ENCODE data around the gene CEMIP.
"Not testable (repeated sequence)": the region's sequence is repeated elsewhere in the genome, so short reads cannot be mapped to it uniquely, and the experiment has no call there.

Gene CEMIP

GRCh38 chr15:80761754-80762153, 17.4 kb upstream of the CEMIP start:
- DNase-seq (ENCODE audit: low read depth) = no peak

- not testable (repeated sequence) for DNase-seq (ENCODE audit: low read depth)
Measured at GRCh38 chr15:80763235-80763634, 15.9 kb upstream of the CEMIP start.

- no peak for DNase-seq (ENCODE audit: low read depth)
Measured at GRCh38 chr15:80764535-80764934, 14.6 kb upstream of the CEMIP start.

GRCh38 chr15:80766275-80766674, 12.9 kb upstream of the CEMIP start:
- DNase-seq (ENCODE audit: low read depth) = no peak

- no peak for DNase-seq (ENCODE audit: low read depth)
Measured at GRCh38 chr15:80768158-80768557, 11.0 kb upstream of the CEMIP start.

GRCh38 chr15:80769153-80769828, 9.9 kb upstream of the CEMIP start:
- DNase-seq (ENCODE audit: low read depth) = no peak

GRCh38 chr15:80769829-80770705, 9.1 kb upstream of the CEMIP start:
- DNase-seq (ENCODE audit: low read depth) = no peak

GRCh38 chr15:80773122-80773551, 6.0 kb upstream of the CEMIP start:
- no peak for DNase-seq (ENCODE audit: low read depth)

- DNase-seq (ENCODE audit: low read depth) = no peak
Measured at GRCh38 chr15:80773792-80774352, 5.3 kb upstream of the CEMIP start.

- no peak for DNase-seq (ENCODE audit: low read depth)
Measured at GRCh38 chr15:80774486-80774885, 4.7 kb upstream of the CEMIP start.

GRCh38 chr15:80775338-80775737, 3.8 kb upstream of the CEMIP start:
- no peak for DNase-seq (ENCODE audit: low read depth)

- DNase-seq (ENCODE audit: low read depth) = no peak
Measured at GRCh38 chr15:80776420-80777045, 2.6 kb upstream of the CEMIP start.

GRCh38 chr15:80777137-80777536, 2.0 kb upstream of the CEMIP start:
- no peak for DNase-seq (ENCODE audit: low read depth)

GRCh38 chr15:80777826-80778620, 1.1 kb upstream of the CEMIP start:
- no peak for DNase-seq (ENCODE audit: low read depth)

GRCh38 chr15:80778621-80778963, 578 bp upstream of the CEMIP start:
- no peak for DNase-seq (ENCODE audit: low read depth)

- no peak for DNase-seq (ENCODE audit: low read depth)
Measured at GRCh38 chr15:80779658-80780415, 667 bp downstream of the CEMIP start.

GRCh38 chr15:80780416-80781221, 1.4 kb downstream of the CEMIP start:
- no peak for DNase-seq (ENCODE audit: low read depth)

GRCh38 chr15:80783260-80783659, 4.1 kb downstream of the CEMIP start:
- no peak for DNase-seq (ENCODE audit: low read depth)

GRCh38 chr15:80785335-80785734, 6.2 kb downstream of the CEMIP start:
- DNase-seq (ENCODE audit: low read depth) = no peak

- no peak for DNase-seq (ENCODE audit: low read depth)
Measured at GRCh38 chr15:80785811-80786354, 6.7 kb downstream of the CEMIP start.
